HG02759 (cell line): Measurements from ENCODE around the gene JMJD8.

Experiments
- ATAC-seq: cut with Tn5 transposase; IDR thresholded peaks from one replicate; pipeline ENCODE4 v1.9.1; 2021; ENCODE audit warnings: mild to moderate bottlenecking, moderate library complexity; ENCODE audit not compliant: unreplicated experiment

JMJD8 gene

GRCh38 chr16:662095-662494, 22.0 kb downstream of the JMJD8 start:
- ATAC-seq, result no peak

GRCh38 chr16:661184-661821, 22.8 kb downstream of the JMJD8 start:
- ATAC-seq, result no peak

GRCh38 chr16:660459-661183, 23.5 kb downstream of the JMJD8 start:
- ATAC-seq, result peak; percentile 45

GRCh38 chr16:660132-660458, 24.0 kb downstream of the JMJD8 start:
- no peak for ATAC-seq

GRCh38 chr16:659618-660017, 24.5 kb downstream of the JMJD8 start:
- no peak for ATAC-seq

- ATAC-seq, result no peak
Measured at GRCh38 chr16:658679-659571, 25.2 kb downstream of the JMJD8 start.

- ATAC-seq, result no peak
Measured at GRCh38 chr16:657487-657886, 26.6 kb downstream of the JMJD8 start.

- no peak for ATAC-seq
Measured at GRCh38 chr16:654034-654433, 30.1 kb downstream of the JMJD8 start.

- no peak for ATAC-seq
Measured at GRCh38 chr16:652454-653305, 31.5 kb downstream of the JMJD8 start.

- no peak for ATAC-seq
Measured at GRCh38 chr16:651844-652243, 32.3 kb downstream of the JMJD8 start.

GRCh38 chr16:649631-650030, 34.5 kb downstream of the JMJD8 start:
- ATAC-seq, result peak; percentile 10

- peak; percentile 83 for ATAC-seq
Measured at GRCh38 chr16:648781-649589, 35.1 kb downstream of the JMJD8 start, which contains the start of gene WDR90. Gene WDR90 (plus strand): TSS chr16:649365. CDS start chr16:649417, 52 bp downstream.

- no peak for ATAC-seq
Measured at GRCh38 chr16:648071-648780, 35.9 kb downstream of the JMJD8 start.

- no peak for ATAC-seq
Measured at GRCh38 chr16:647173-647902, 36.8 kb downstream of the JMJD8 start.

GRCh38 chr16:646679-647172, 37.4 kb downstream of the JMJD8 start:
- ATAC-seq, result no peak

- ATAC-seq, result no peak
Measured at GRCh38 chr16:645852-646678, 38.1 kb downstream of the JMJD8 start.

GRCh38 chr16:644556-644955, 39.6 kb downstream of the JMJD8 start:
- no peak for ATAC-seq

GRCh38 chr16:643050-643368, 41.1 kb downstream of the JMJD8 start:
- ATAC-seq, result no peak
